CD8-positive, alpha-beta memory T cell (primary cell): Measurements from ENCODE around the gene KIF16B. TPM values are rescaled to one million over a fixed set of nuclear protein-coding genes. Genes with fewer than 3 reads are reported as not detected.

Experiments used
- CTCF ChIA-PET: fragments of 350-600 bp; sonication (Branson Sonifier 250); formaldehyde crosslinking; loops from one replicate; lab custom pipeline; 2021; ENCODE audit warnings: antibody characterized with exemption; lab: Charles Lee
- POLR2A ChIA-PET: fragments of 350-600 bp; sonication (Branson Sonifier 250); formaldehyde crosslinking; loops from one replicate; lab custom pipeline; 2021; ENCODE audit warnings: antibody characterized with exemption; lab: Charles Lee
- DNase-seq, 5 donors: peaks; one replicate each; pipeline versions ENCODE4 v3.0.0 to v3.0.0-alpha.2; 2020 to 2022; ENCODE audit warnings: mixed read lengths in 1 of 5
- H3K27ac ChIP-seq: one replicate; pipeline ENCODE4 v1.7.0; 2013; ENCODE audit warnings: low read depth, mild to moderate bottlenecking, low read length, moderate library complexity
- H3K27me3 ChIP-seq: 2 replicates; pipeline ENCODE4 v1.7.0; 2013; ENCODE audit warnings: low read length, mild to moderate bottlenecking; ENCODE audit not compliant: insufficient read depth, poor library complexity, severe bottlenecking
- H3K36me3 ChIP-seq: 2 replicates; pipeline ENCODE4 v1.7.0; 2013; ENCODE audit warnings: mild to moderate bottlenecking, low read length, moderate library complexity; ENCODE audit not compliant: insufficient read depth
- H3K4me1 ChIP-seq: 2 replicates; pipeline ENCODE4 v1.7.0; 2013; ENCODE audit warnings: mild to moderate bottlenecking, low read length, moderate library complexity; ENCODE audit not compliant: insufficient read depth
- H3K4me3 ChIP-seq: 2 replicates; pipeline ENCODE4 v1.7.0; 2013; ENCODE audit warnings: mild to moderate bottlenecking, low read length
- H3K9me3 ChIP-seq: 2 replicates; pipeline ENCODE4 v1.7.0; 2013; ENCODE audit warnings: mild to moderate bottlenecking, low read length
- H3K27ac Mint-ChIP-seq, 8 donors: one replicate each; pipeline ENCODE4 v1.8.0; 2020 to 2021; ENCODE audit warnings: mixed read lengths in 8 of 8, mild to moderate bottlenecking in 6 of 8, inconsistent platforms in 3 of 8, moderate library complexity in 3 of 8
- H3K27me3 Mint-ChIP-seq, 2 donors: one replicate each; pipeline ENCODE4 v1.8.0; 2020 to 2021; ENCODE audit warnings: mixed read lengths in 2 of 2, mild to moderate bottlenecking in 1 of 2, moderate library complexity in 1 of 2
- H3K36me3 Mint-ChIP-seq, 3 donors: one replicate each; pipeline ENCODE4 v1.8.0; 2020 to 2021; ENCODE audit warnings: mixed read lengths in 3 of 3, inconsistent platforms in 1 of 3, mild to moderate bottlenecking in 1 of 3
- H3K4me1 Mint-ChIP-seq, 3 donors: one replicate each; pipeline ENCODE4 v1.8.0; 2020 to 2021; ENCODE audit warnings: mixed read lengths in 3 of 3, inconsistent platforms in 1 of 3, mild to moderate bottlenecking in 1 of 3
- H3K4me3 Mint-ChIP-seq, 7 donors: one replicate each; pipeline ENCODE4 v1.8.0; 2020 to 2021; ENCODE audit warnings: mixed read lengths in 7 of 7, mild to moderate bottlenecking in 6 of 7, moderate library complexity in 4 of 7, inconsistent platforms in 2 of 7
- H3K9me3 Mint-ChIP-seq, 5 donors: one replicate each; pipeline ENCODE4 v1.8.0; 2020 to 2022; ENCODE audit warnings: mixed read lengths in 5 of 5, mild to moderate bottlenecking in 3 of 5, moderate library complexity in 2 of 5, inconsistent platforms in 1 of 5
- polyA plus RNA-seq: library from polyadenylated mRNA; unstranded; fragments of 300-500 nt; fragmentation: Illumina TruSeq; gene quantifications from one replicate; pipeline ENCODE4 v1.2.3, GENCODE V29; 2021
- total RNA-seq, 2 experiments: library from RNA; stranded (reverse); gene quantifications; one replicate each; pipeline ENCODE4 v1.2.3, GENCODE V29; 2021

Gene KIF16B
- total and polyA plus RNA-seq, 3 experiments from 2014 or later = 3.2 to 6.0 (median 3.4) TPM

DNA sequence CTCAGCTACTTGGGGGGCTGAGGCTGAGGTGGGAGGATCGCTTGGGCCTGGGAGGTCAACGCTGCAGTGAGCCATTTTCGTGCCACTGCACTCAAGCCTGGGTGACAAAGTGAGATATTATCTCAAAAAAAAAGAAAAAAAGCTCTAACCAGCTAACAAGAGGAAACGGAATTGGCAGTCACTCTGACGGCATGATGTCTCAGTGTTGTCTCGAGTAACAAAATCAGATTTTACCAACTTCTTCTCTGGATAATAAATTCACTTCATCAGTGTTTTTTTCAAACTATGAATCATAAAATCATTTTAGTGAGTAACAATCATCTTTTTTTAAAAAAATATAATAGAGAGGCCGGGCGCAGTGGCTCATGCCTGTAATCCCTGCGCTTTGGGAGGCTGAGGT is 12.6 kb downstream of the KIF16B start:
- Histone ChIP-seq H3K36me3 (no peaks in the 10 kb centered on the region), H3K9me3 (no peaks in the 10 kb centered on the region), H3K27ac (no peak overlapping the region), H3K4me3 (no peak overlapping the region), H3K27me3 (no peaks in the 10 kb centered on the region), H3K4me1 (no peaks in the 10 kb centered on the region)
- CTCF ChIA-PET = no interaction called here
- H3K36me3 Mint-ChIP-seq = peaks cover 0 to 6% (median 0%) of the 10 kb centered on the region in 3 donors
- H3K27me3 Mint-ChIP-seq = no peaks in the 10 kb centered on the region
- no peak for DNase-seq
- POLR2A ChIA-PET = no interaction called here
- no peak overlapping the region for H3K4me3 Mint-ChIP-seq
- H3K4me1 Mint-ChIP-seq = peaks cover 0 to 32% (median 8%) of the 10 kb centered on the region in 3 donors
- no peaks in the 10 kb centered on the region for H3K9me3 Mint-ChIP-seq
- no peak overlapping the region for H3K27ac Mint-ChIP-seq

- Mint-ChIP-seq H3K27ac (peak overlapping the region in 1 of 8 donors; percentile 55), H3K4me3 (no peak overlapping the region), H3K27me3 (no peaks in the 10 kb centered on the region), H3K36me3 (peaks cover 0 to 6% (median 0%) of the 10 kb centered on the region in 3 donors), H3K9me3 (no peaks in the 10 kb centered on the region), H3K4me1 (peaks cover 0 to 32% (median 8%) of the 10 kb centered on the region in 3 donors)
- Histone ChIP-seq H3K9me3 (no peaks in the 10 kb centered on the region), H3K36me3 (no peaks in the 10 kb centered on the region), H3K4me3 (no peak overlapping the region), H3K27ac (no peak overlapping the region), H3K27me3 (no peaks in the 10 kb centered on the region), H3K4me1 (no peaks in the 10 kb centered on the region)
- ChIA-PET POLR2A (no interaction called here), CTCF (no interaction called here)
- DNase-seq = no peak
Observed at GRCh38 chr20:16560216-16560615, 13.0 kb downstream of the KIF16B start.

GRCh38 chr20:16556301-16556700 is 16.9 kb downstream of the KIF16B start:
- H3K27me3 ChIP-seq = no peaks in the 10 kb centered on the region
- no peak for DNase-seq
- no peaks in the 10 kb centered on the region for H3K9me3 ChIP-seq
- Mint-ChIP-seq H3K36me3 (peaks cover 0 to 11% (median 4%) of the 10 kb centered on the region in 3 donors), H3K4me1 (peaks cover 0 to 16% (median 12%) of the 10 kb centered on the region in 3 donors), H3K9me3 (peaks cover 0 to 3% (median 2%) of the 10 kb centered on the region in 5 donors), H3K4me3 (no peak overlapping the region), H3K27ac (no peak overlapping the region), H3K27me3 (no peaks in the 10 kb centered on the region)
- no peaks in the 10 kb centered on the region for H3K36me3 ChIP-seq
- ChIA-PET POLR2A (no interaction called here), CTCF (no interaction called here)
- H3K27ac ChIP-seq = no peak overlapping the region
- H3K4me3 ChIP-seq = no peak overlapping the region
- no peaks in the 10 kb centered on the region for H3K4me1 ChIP-seq

- no peaks in the 10 kb centered on the region for H3K4me1 ChIP-seq
- H3K9me3 ChIP-seq = no peaks in the 10 kb centered on the region
- DNase-seq = no peak
- Mint-ChIP-seq H3K4me3 (no peak overlapping the region), H3K36me3 (peaks cover 0 to 12% (median 4%) of the 10 kb centered on the region in 3 donors), H3K27me3 (no peaks in the 10 kb centered on the region), H3K27ac (no peak overlapping the region), H3K4me1 (peaks cover 0 to 16% (median 12%) of the 10 kb centered on the region in 3 donors), H3K9me3 (peaks cover 0 to 3% (median 2%) of the 10 kb centered on the region in 5 donors)
- no peak overlapping the region for H3K27ac ChIP-seq
- ChIA-PET POLR2A (no interaction called here), CTCF (interaction anchor here (1.0 kb wide), 1 partner anchor 18 kb away, joined by 3 read pairs; no protein-coding TSS in a partner anchor)
- H3K36me3 ChIP-seq = no peaks in the 10 kb centered on the region
- no peak overlapping the region for H3K4me3 ChIP-seq
- no peaks in the 10 kb centered on the region for H3K27me3 ChIP-seq
Observed at GRCh38 chr20:16555754-16556153, 17.5 kb downstream of the KIF16B start.

DNA sequence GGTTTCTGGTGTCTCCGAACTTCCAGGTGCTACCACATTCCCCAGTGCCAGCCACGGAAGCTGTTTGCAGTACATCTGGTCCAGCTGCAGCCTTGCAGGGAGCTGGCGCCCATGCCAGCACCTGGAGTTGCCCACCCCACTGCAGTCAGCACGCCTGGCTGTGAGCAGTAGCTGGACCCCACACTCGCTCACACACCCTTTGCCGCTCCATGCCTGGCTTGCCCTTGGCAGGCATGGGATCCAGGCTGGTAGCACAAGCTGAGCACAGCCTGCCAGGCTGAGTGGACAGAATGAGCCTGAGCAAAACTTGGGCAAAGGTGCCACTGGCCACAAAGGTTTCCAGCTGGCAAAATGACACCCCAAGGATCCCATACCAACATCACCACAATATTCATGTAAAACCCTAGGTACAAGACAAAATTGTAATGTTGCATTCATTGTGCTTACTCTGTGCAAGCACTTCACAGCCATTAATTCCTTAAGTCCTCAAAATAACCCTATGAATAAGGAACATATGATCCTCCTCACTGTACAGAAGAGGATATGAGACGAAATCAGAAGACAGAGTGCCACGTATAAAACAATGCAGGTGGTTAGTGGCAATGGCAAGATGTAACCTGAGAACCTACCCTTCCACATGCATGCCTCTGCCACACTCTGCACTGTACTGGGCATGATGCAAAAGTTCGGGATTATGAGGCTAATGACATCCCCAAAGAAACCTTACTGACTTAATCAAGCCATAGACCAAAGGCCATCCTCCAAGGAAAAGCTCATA is 18.3 kb downstream of the KIF16B start:
- CTCF ChIA-PET = interaction anchor here (1.0 kb wide), 1 partner anchor 17 kb away, joined by 3 read pairs; no protein-coding TSS in a partner anchor
- H3K4me3 Mint-ChIP-seq = no peak overlapping the region
- no peaks in the 10 kb centered on the region for H3K9me3 ChIP-seq

DNA sequence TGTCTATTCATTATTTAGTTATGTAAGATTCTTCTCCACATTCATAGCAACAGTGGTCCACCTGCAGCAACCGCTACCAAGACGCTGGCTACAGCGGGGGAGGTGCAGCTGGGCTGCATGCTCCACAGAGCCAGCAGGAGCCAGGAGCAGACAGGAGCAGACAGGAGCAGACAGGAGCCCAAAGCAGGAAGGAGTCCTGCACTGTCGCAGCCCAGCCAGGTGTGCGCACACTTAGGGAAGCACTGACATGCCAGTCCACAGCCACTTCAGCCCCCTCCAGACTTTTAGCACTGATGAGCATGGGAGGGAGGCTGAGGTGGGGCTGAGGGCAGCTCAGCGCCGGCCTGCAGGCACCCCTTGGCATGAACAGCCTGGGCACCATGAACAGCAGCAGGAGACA is 19.6 kb downstream of the KIF16B start:
- ChIA-PET CTCF (no interaction called here), POLR2A (no interaction called here)
- Mint-ChIP-seq H3K4me1 (peaks cover 0 to 16% (median 12%) of the 10 kb centered on the region in 3 donors), H3K27ac (no peak overlapping the region), H3K27me3 (no peaks in the 10 kb centered on the region), H3K9me3 (peaks cover 0 to 3% (median 3%) of the 10 kb centered on the region in 5 donors), H3K36me3 (peaks cover 0 to 12% (median 4%) of the 10 kb centered on the region in 3 donors), H3K4me3 (no peak overlapping the region)
- no peak for DNase-seq
- Histone ChIP-seq H3K27ac (no peak overlapping the region), H3K4me3 (no peak overlapping the region), H3K36me3 (no peaks in the 10 kb centered on the region), H3K4me1 (no peaks in the 10 kb centered on the region), H3K9me3 (no peaks in the 10 kb centered on the region), H3K27me3 (no peaks in the 10 kb centered on the region)

More for the DNA sequence above, 18.3 kb downstream of the KIF16B start:
- Histone ChIP-seq H3K27me3 (no peaks in the 10 kb centered on the region), H3K27ac (no peak overlapping the region), H3K36me3 (no peaks in the 10 kb centered on the region), H3K4me3 (no peak overlapping the region), H3K4me1 (no peaks in the 10 kb centered on the region)
- POLR2A ChIA-PET = no interaction called here
- Mint-ChIP-seq H3K9me3 (peaks cover 0 to 3% (median 3%) of the 10 kb centered on the region in 5 donors), H3K27me3 (no peaks in the 10 kb centered on the region), H3K4me1 (peaks cover 0 to 16% (median 12%) of the 10 kb centered on the region in 3 donors), H3K36me3 (peaks cover 0 to 12% (median 4%) of the 10 kb centered on the region in 3 donors), H3K27ac (no peak overlapping the region)
- no peak for DNase-seq

DNA sequence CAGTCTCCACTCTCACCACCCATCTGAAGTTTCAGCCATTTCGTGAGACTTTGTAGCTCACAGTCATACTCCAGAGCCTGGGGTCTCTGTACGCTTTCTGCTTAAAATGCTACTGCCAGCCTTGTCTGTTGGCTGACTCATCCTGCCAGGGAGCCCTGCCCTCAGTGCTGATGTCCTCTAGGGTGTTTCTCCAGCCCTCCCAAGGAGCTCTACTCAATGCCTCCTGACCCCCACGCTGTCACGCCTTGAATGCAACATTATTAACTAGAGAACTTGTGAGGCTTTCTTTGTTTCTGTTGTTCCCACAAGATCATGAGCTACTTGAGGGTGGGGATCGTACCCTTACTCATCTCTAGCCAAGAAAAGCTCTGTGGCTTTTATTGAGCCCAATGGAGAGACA is 20.1 kb downstream of the KIF16B start:
- POLR2A ChIA-PET = no interaction called here
- Mint-ChIP-seq H3K4me1 (peaks cover 0 to 16% (median 13%) of the 10 kb centered on the region in 3 donors), H3K36me3 (peaks cover 0 to 12% (median 4%) of the 10 kb centered on the region in 3 donors)

GRCh38 chr20:16552015-16552414 is 21.2 kb downstream of the KIF16B start:
- Mint-ChIP-seq H3K27ac (no peak overlapping the region), H3K4me1 (peaks cover 0 to 22% (median 16%) of the 10 kb centered on the region in 3 donors), H3K9me3 (peaks cover 0 to 3% (median 3%) of the 10 kb centered on the region in 5 donors), H3K27me3 (no peaks in the 10 kb centered on the region), H3K36me3 (peaks cover 0 to 12% (median 1%) of the 10 kb centered on the region in 3 donors), H3K4me3 (no peak overlapping the region)
- CTCF ChIA-PET = interaction anchor here (1.4 kb wide), 1 partner anchor 14 kb away, joined by 3 read pairs; no protein-coding TSS in a partner anchor
- Histone ChIP-seq H3K9me3 (no peaks in the 10 kb centered on the region), H3K36me3 (no peaks in the 10 kb centered on the region), H3K4me1 (no peaks in the 10 kb centered on the region), H3K27me3 (no peaks in the 10 kb centered on the region), H3K27ac (no peak overlapping the region), H3K4me3 (no peak overlapping the region)
- no peak for DNase-seq
- POLR2A ChIA-PET = no interaction called here

More for the DNA sequence above, 20.1 kb downstream of the KIF16B start:
- CTCF ChIA-PET = no interaction called here
- Histone ChIP-seq H3K27ac (no peak overlapping the region), H3K4me1 (no peaks in the 10 kb centered on the region), H3K9me3 (no peaks in the 10 kb centered on the region), H3K4me3 (no peak overlapping the region), H3K27me3 (no peaks in the 10 kb centered on the region), H3K36me3 (no peaks in the 10 kb centered on the region)
- Mint-ChIP-seq H3K27ac (no peak overlapping the region), H3K9me3 (peaks cover 0 to 3% (median 3%) of the 10 kb centered on the region in 5 donors), H3K4me3 (no peak overlapping the region), H3K27me3 (no peaks in the 10 kb centered on the region)
- no peak for DNase-seq
